ENCODE results near the gene SEMA4A. TPM values are rescaled to one million over a fixed set of nuclear protein-coding genes. Genes with fewer than 3 reads are reported as not detected.

SEMA4A gene
- total RNA-seq (2014; rRNA removed; shearing (Covaris generic)) (77.8 and 81.2 TPM in 2 replicates), total RNA-seq (2022) (196 and 205 TPM in 2 replicates), Bru-seq, nascent RNA (percentile 80 among the genes with signal in this experiment), BruChase-seq, experiment 1, labeled RNA remaining after a 6-hour chase (percentile 91 among the genes with signal in this experiment), BruChase-seq, experiment 2, labeled RNA remaining after a 2-hour chase (percentile 88 among the genes with signal in this experiment)
- long read RNA-seq, transcript SEMA4A-201 (15 exons, 3,137 nt): minor isoform, 5 of 635 reads
- long read RNA-seq, transcript SEMA4A-202 (14 exons, 3,249 nt): major isoform, 165 of 635 reads
- long read RNA-seq, transcript SEMA4A-213 (2 exons, 576 nt): minor isoform, 7 of 635 reads
- long read RNA-seq, partial matches to known transcripts: 82 of 635 reads
- long read RNA-seq, other reads (novel, unspliced or antisense): 375 of 635 reads

DNA sequence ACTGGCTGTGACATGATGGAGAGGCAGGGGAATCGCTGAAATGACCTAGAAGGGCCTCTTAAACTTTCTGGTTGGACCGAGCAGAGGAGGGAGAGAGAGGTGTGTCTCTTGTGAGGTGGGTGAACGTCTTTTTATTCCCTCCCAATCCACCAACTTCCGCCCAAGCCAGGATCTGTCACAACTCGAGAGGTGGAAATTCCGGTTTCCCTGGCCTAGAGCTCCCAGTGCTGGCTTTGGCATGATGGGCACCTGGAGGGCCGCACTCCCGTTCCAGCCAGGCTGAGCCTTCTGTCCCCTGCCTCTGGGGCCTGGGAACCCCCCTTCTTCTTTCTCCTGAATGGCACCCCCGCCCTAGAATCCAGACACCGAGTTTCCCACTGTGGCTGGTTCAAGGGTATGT is at the start of gene SEMA4A:
Gene SEMA4A, plus strand, starts transcription at position 224 of the 400 bp plus-strand sequence. CDS start 994 bp downstream, outside the sequence.
- peaks cover 77% of the 10 kb centered on the region for H3K4me1 ChIP-seq (ENCODE audit: insufficient read depth, low read length, poor library complexity, severe bottlenecking)
- DNase-seq (ENCODE audit: low spot score): no peak
- H4K20me1 ChIP-seq (ENCODE audit: insufficient read depth, low read length): no peaks in the 10 kb centered on the region
- intact Hi-C loops (cut with micrococcal nuclease; ENCODE audit: unreplicated experiment): loop anchor here (5.0 kb wide), 2 partner anchors 184 to 339 kb away; partner anchors contain the start of genes CCT3 and TSACC
- no TSS peak for BruUV-seq (replicated peaks)
- TF ChIP-seq, protein P1, sequence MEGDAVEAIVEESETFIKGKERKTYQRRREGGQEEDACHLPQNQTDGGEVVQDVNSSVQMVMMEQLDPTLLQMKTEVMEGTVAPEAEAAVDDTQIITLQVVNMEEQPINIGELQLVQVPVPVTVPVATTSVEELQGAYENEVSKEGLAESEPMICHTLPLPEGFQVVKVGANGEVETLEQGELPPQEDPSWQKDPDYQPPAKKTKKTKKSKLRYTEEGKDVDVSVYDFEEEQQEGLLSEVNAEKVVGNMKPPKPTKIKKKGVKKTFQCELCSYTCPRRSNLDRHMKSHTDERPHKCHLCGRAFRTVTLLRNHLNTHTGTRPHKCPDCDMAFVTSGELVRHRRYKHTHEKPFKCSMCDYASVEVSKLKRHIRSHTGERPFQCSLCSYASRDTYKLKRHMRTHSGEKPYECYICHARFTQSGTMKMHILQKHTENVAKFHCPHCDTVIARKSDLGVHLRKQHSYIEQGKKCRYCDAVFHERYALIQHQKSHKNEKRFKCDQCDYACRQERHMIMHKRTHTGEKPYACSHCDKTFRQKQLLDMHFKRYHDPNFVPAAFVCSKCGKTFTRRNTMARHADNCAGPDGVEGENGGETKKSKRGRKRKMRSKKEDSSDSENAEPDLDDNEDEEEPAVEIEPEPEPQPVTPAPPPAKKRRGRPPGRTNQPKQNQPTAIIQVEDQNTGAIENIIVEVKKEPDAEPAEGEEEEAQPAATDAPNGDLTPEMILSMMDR (conservative IDR thresholded peaks at IDR 0.05; ENCODE audit: low read length): no peak
- no peak for TF ChIP-seq EZH2phosphoT487 (IDR thresholded peaks at IDR 0.05; ENCODE audit: borderline replicate concordance, low read depth, low read length)
- peak within 1 kb of the TSS; percentile 5; the same call in 1 of the 2 replicates for H2AFZ ChIP-seq (ENCODE audit: low read length)
- H3K4me2 ChIP-seq (ENCODE audit: low read length): peak within 1 kb of the TSS; percentile 85
- CTCF ChIA-PET (ENCODE audit: unreplicated experiment): no interaction called here
- H3K36me3 ChIP-seq (ENCODE audit: insufficient read depth, low read length): peaks cover 26% of the 10 kb centered on the region
- peaks cover 68% of the 10 kb centered on the region for H3K79me2 ChIP-seq (ENCODE audit: insufficient read depth, low read depth, low read length)
- no peaks in the 10 kb centered on the region for H3K9me3 ChIP-seq (ENCODE audit: low read length)
- peak within 1 kb of the TSS; percentile 95 for H3K27ac ChIP-seq (ENCODE audit: low read depth, low read length, poor library complexity, severe bottlenecking)
- no peaks in the 10 kb centered on the region for H3K9me2 ChIP-seq (ENCODE audit: insufficient read depth, low read length)
- H3K4me3 ChIP-seq (ENCODE audit: low read depth, low read length, poor library complexity, severe bottlenecking): peak within 1 kb of the TSS; percentile 78
- POLR2A ChIA-PET: interaction anchor here (1.0 kb wide), 1 partner anchor 60 kb away, joined by 3 read pairs; the partner anchor contains the start of gene PMF1

DNA sequence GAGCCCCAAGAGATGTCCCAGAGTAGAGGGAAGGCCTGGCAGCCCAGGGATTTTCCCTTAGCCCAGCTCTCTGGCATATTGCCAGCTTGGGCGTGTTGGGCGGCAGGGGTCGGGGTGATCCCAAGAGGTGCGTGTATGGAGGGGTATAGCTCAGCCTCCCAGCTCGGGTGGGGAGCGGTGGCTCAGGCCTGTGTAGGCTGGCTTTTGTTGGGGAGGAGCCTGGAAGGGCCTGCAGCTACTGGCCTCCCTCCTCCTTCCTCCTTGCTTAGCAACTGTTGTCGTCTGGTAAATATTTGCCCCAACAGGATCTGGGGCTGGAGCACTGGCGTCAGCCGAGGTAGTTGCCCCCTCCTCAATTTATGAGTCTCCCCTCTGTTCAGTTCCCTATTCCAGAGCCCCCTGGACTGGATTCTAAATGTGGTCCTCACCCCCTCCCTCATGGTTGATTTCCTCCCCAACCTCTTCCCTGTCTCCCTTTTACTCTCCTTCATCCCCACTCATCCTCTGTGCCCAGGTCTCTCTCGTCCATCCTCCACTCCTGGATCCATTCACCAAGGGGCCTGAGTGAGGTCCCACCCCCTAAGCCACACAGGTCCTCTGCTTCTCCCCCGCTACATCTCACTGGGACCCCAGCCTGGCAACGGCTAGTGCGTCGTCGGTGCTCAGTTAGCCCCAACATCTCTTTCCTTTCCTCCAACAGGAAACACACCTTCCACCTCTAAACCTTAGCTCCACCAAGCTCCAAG is 49.1 kb upstream of the SEMA4A start:
- CTCF ChIA-PET (ENCODE audit: unreplicated experiment): interaction anchor here (1.7 kb wide), 1 partner anchor 24 kb away, joined by 3 read pairs; no protein-coding TSS in a partner anchor
- H3K4me2 ChIP-seq (ENCODE audit: low read length): no peak overlapping the region

More for the DNA sequence above, 49.1 kb upstream of the SEMA4A start:
- Histone ChIP-seq H3K79me2 (ENCODE audit: insufficient read depth, low read depth, low read length) (no peaks in the 10 kb centered on the region), H3K27ac (ENCODE audit: low read depth, low read length, poor library complexity, severe bottlenecking) (no peak overlapping the region), H4K20me1 (ENCODE audit: insufficient read depth, low read length) (no peaks in the 10 kb centered on the region), H3K36me3 (ENCODE audit: insufficient read depth, low read length) (no peaks in the 10 kb centered on the region), H3K4me1 (ENCODE audit: insufficient read depth, low read length, poor library complexity, severe bottlenecking) (peaks cover 11% of the 10 kb centered on the region), H2AFZ (ENCODE audit: low read length) (no peak overlapping the region), H3K4me3 (ENCODE audit: low read depth, low read length, poor library complexity, severe bottlenecking) (no peak overlapping the region), H3K9me3 (ENCODE audit: low read length) (no peaks in the 10 kb centered on the region), H3K9me2 (ENCODE audit: insufficient read depth, low read length) (no peaks in the 10 kb centered on the region)
- no peak for DNase-seq (ENCODE audit: low spot score)
- intact Hi-C loops (cut with micrococcal nuclease; ENCODE audit: unreplicated experiment): no loop called here
- POLR2A ChIA-PET: no interaction called here
- TF ChIP-seq EZH2phosphoT487 (IDR thresholded peaks at IDR 0.05; ENCODE audit: borderline replicate concordance, low read depth, low read length): no peak
- TF ChIP-seq, protein P1 (conservative IDR thresholded peaks at IDR 0.05; ENCODE audit: low read length): no peak
- no TSS peak for BruUV-seq (replicated peaks)
